ENCODE measurements around the gene NEK1. TPM values are rescaled to one million over a fixed set of nuclear protein-coding genes. Genes with fewer than 3 reads are reported as not detected.

Gene NEK1
- polyA plus RNA-seq, 1 of the 3 experiments (the other 2 are of a cell fraction) = 2.0 TPM

GRCh38 chr4:169649545-169650226 lies 37.3 kb upstream of the NEK1 start:
- no peak for DNase-seq

More at GRCh38 chr4:169649545-169650226, 37.3 kb upstream of the NEK1 start:
- Histone ChIP-seq H3K9ac (no peak overlapping the region), H3K4me3 (ENCODE audit: low read depth in 2 of 2, low read length in 1 of 2) (no peak overlapping the region), H2AFZ (ENCODE audit: low read depth) (no peak overlapping the region), H4K20me1 (ENCODE audit: insufficient read depth) (no peaks in the 10 kb centered on the region), H3K27me3 (ENCODE audit: insufficient read depth) (no peaks in the 10 kb centered on the region), H3K9me2 (no peaks in the 10 kb centered on the region), H3F3A (replicated peaks; ENCODE audit: insufficient read depth) (peaks cover 5% of the 10 kb centered on the region), H3K9me3 (no peaks in the 10 kb centered on the region), H3K79me2 (ENCODE audit: insufficient read depth) (peaks cover 36% of the 10 kb centered on the region; the same call in 1 of the 2 replicates), H3K4me1 (ENCODE audit: control insufficient read depth in 1 of 2, insufficient read depth in 2 of 2, low read depth in 1 of 2, low read length in 1 of 2) (no peaks in the 10 kb centered on the region), H3K4me2 (no peak overlapping the region), H3K27ac (ENCODE audit: low read depth in 2 of 2, low read length in 1 of 2) (peak overlapping the region in 1 of 2 experiments; percentile 7; a peak in 1 of 4 replicates), H3K36me3 (replicated peaks in 1 of 2; ENCODE audit: control insufficient read depth in 1 of 2, insufficient read depth in 2 of 2, low read length in 1 of 2) (peaks cover 6 to 9% of the 10 kb centered on the region in 2 experiments)
- ChIA-PET CTCF (interaction anchor here (1.3 to 1.6 kb wide), 2 partner anchors 11 to 184 kb away, joined by 3 read pairs; no protein-coding TSS in a partner anchor), POLR2A (no interaction called here)
- WGBS (ENCODE audit: low lambda C conversion rate) = 94% methylated on average over 7 of the region's 7 CpGs
- TF ChIP-seq RXRA (IDR thresholded peaks at IDR 0.05; ENCODE audit: borderline replicate concordance, low read depth) = no peak
- no peak for TF ChIP-seq MEF2A (IDR thresholded peaks at IDR 0.05; ENCODE audit: borderline replicate concordance, low read depth)
- no peak for TF ChIP-seq TCF12 (IDR thresholded peaks at IDR 0.05)
- TF ChIP-seq EZH2phosphoT487 (IDR thresholded peaks at IDR 0.05; ENCODE audit: borderline replicate concordance, low read depth) = no peak
- no peak for TF ChIP-seq EP300 (IDR thresholded peaks at IDR 0.05; ENCODE audit: borderline replicate concordance in 1 of 2, low read depth in 1 of 2, low read length in 1 of 2)
- TF ChIP-seq GABPA (IDR thresholded peaks at IDR 0.05; ENCODE audit: low read depth) = no peak
- TF ChIP-seq FOSL2 (IDR thresholded peaks at IDR 0.05; ENCODE audit: borderline replicate concordance, low read depth) = no peak
- no peak for TF ChIP-seq REST (IDR thresholded peaks at IDR 0.05; ENCODE audit: low read depth, low read length)
- no peak for TF ChIP-seq RCOR1 (IDR thresholded peaks at IDR 0.05; ENCODE audit: low read length)
- no peak for TF ChIP-seq USF2 (IDR thresholded peaks at IDR 0.05; ENCODE audit: borderline replicate concordance, low read depth, low read length)
